Muscle layer of duodenum (tissue), 2 donors: Measurements from ENCODE around the gene ZNF438.

Source experiments
- H3K27ac ChIP-seq: one replicate; pipeline ENCODE4 v1.7.0; 2013; ENCODE audit warnings: mild to moderate bottlenecking, low read length
- H3K27me3 ChIP-seq: one replicate; pipeline ENCODE4 v1.7.0; 2013; ENCODE audit warnings: low read depth, mild to moderate bottlenecking, control low read depth, low read length
- H3K36me3 ChIP-seq, 2 donors: one replicate each; pipeline ENCODE4 v1.7.0; 2013; ENCODE audit warnings: low read length in 2 of 2, control low read depth in 1 of 2, mild to moderate bottlenecking in 1 of 2; ENCODE audit not compliant: insufficient read depth in 2 of 2, control insufficient read depth in 1 of 2
- H3K4me1 ChIP-seq, 2 donors: one replicate each; pipeline ENCODE4 v1.7.0; 2013; ENCODE audit warnings: low read length in 2 of 2, mild to moderate bottlenecking in 2 of 2, control low read depth in 1 of 2, moderate library complexity in 1 of 2; ENCODE audit not compliant: insufficient read depth in 2 of 2, control insufficient read depth in 1 of 2
- H3K4me3 ChIP-seq, 2 donors: one replicate each; pipeline ENCODE4 v1.7.0; 2013; ENCODE audit warnings: low read length in 2 of 2, low read depth in 1 of 2, mild to moderate bottlenecking in 1 of 2
- H3K9me3 ChIP-seq, 2 donors: one replicate each; pipeline ENCODE4 v1.7.0; 2013; ENCODE audit warnings: low read length in 2 of 2, control low read depth in 1 of 2, mild to moderate bottlenecking in 1 of 2; ENCODE audit not compliant: control insufficient read depth in 1 of 2
- donor health status: healthy.

ZNF438 gene

DNA sequence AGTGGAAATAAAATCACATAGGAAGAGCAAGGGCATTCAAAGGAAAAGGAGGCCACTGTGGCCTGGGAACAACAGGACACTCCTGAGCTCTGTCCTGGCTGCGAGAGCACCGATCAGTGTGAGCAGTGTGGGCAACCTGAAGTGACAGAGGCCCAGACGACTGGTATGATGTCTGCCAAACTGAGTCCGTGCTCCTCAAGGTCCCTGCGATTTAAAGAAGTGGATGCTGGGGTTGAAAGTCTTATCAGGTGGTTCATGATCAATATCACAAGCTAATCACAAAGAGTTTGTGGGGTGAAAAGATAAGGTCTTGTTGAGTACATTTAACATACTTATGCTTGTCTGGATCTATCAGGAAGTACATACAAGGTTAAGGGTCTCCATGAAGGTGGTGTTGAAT is 176.5 kb downstream of the ZNF438 start:
- no peaks in the 10 kb centered on the region for H3K27me3 ChIP-seq
- no peaks in the 10 kb centered on the region for H3K9me3 ChIP-seq
- H3K4me3 ChIP-seq: no peak overlapping the region
- H3K36me3 ChIP-seq: no peaks in the 10 kb centered on the region
- no peak overlapping the region for H3K27ac ChIP-seq
- peaks cover 0 to 5% of the 10 kb centered on the region in 2 donors for H3K4me1 ChIP-seq

DNA sequence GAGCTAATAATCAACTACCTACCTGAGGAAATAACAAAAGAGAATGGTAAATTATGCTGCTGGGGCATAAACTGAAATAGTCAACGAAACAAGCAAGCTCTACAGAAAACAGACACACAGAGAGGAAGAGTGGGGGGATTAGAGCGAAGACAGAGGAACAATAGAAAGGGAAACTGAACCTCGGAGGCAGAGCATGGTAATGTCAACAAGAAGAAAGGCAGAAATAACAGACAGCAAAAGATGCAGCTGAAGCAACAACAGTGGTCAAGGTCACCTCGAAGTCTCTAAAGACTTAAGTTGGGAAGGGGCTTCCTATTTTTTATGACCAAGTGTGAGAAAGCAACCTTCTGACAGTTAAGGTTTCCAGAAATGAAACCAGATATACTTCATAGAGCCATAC is 177.0 kb downstream of the ZNF438 start:
- Histone ChIP-seq H3K36me3 (peaks cover under 1 to 1% of the 10 kb centered on the region in 2 donors), H3K4me1 (peaks cover 0 to 5% of the 10 kb centered on the region in 2 donors), H3K27me3 (no peaks in the 10 kb centered on the region), H3K9me3 (no peaks in the 10 kb centered on the region), H3K4me3 (no peak overlapping the region), H3K27ac (no peak overlapping the region)

- Histone ChIP-seq H3K27me3 (no peaks in the 10 kb centered on the region), H3K27ac (no peak overlapping the region), H3K9me3 (no peaks in the 10 kb centered on the region), H3K4me3 (no peak overlapping the region), H3K4me1 (peaks cover 0 to 5% of the 10 kb centered on the region in 2 donors), H3K36me3 (peaks cover 13 to 15% of the 10 kb centered on the region in 2 donors)
Measured at GRCh38 chr10:30853066-30853465, 178.6 kb downstream of the ZNF438 start.

DNA sequence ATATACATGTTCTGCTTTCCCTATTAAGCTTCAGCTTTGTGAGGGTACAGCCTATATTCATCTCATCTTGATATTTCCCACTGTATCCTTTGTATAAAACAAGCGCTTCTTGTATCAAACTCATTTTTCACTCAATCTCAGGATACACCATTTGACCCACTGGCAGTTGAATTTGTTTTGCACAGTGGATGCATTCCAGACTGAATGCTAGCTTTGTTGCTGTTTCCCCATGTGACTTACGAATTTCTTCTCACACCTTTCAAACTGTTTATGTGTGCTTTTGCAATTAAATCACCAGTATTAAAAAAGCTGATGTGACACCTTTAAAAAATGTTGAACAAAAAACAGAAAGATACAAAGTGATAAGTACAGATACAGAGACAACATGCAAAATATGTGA is 180.9 kb downstream of the ZNF438 start:
- Histone ChIP-seq H3K9me3 (no peaks in the 10 kb centered on the region), H3K4me1 (no peaks in the 10 kb centered on the region), H3K4me3 (no peak overlapping the region), H3K27ac (no peak overlapping the region), H3K27me3 (no peaks in the 10 kb centered on the region), H3K36me3 (peaks cover 13 to 15% of the 10 kb centered on the region in 2 donors)

DNA sequence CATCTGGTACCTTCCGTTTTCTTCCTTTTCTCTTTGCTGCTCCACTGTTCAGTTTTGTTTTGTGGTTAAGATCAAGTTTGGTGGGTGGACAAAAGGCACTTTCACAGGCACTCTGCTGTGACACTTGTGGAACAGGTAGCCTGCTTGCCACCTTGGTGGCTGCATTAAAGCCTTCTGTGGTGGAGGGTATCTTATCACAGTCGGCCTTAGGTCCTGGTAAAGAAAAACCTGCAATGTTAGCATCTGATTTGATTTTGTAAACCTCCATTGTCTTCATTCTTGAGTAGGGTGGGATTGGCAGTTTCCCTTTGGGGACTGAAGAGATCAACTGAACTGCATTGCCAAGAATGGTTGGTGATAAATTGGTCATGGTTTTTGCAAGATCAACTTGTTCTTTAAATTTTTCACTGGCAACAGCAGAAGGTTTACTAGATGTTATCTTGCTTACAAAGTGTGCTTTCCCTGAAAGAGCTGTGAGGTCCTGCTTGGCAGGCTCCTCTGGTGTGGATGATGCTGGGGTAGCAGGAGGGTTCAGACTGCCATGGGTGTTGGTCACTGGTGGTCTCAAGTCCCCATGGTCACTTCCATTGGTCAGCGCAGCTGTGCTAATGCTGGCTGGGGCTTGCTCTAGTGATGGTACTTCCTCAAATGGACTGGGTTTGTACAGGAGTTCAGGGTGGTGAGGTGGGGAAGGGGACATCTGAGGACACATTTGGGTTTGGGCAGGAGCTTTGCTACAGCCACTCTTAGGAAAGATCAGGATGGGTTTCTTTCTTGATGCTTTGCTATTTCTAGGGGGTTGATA is 182.2 kb downstream of the ZNF438 start:
- H3K36me3 ChIP-seq: peaks cover 17 to 22% of the 10 kb centered on the region in 2 donors

DNA sequence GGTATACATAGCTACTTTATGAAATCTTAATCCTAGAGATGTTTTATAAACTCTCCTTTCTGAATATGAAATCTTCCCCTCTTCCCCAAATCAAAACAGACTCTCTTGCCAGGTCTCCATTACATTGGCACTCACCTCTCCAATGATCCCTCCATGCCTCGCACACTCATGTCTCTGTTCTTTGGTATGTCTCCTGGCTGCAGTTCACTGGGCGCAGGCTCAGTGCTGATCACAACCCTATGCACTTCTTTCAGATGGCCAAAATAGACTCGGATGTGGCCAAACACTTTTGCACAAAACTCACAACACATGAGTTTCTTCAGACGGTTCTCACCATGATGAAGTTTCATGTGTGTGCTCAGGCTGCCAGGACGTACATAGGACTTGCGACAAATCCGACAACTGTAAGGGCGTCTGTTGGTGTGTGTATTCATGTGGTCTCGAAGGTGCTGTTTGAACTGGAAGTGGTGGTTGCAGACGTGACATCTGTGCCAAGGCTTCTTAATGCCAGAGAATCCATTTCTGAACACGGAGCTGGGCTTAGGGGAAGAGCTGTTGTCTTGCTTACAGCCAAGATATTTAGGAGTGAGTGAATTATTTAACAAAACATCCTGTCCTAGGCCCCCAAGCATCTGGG is 183.2 kb downstream of the ZNF438 start:
- H3K36me3 ChIP-seq: peaks cover 17 to 22% of the 10 kb centered on the region in 2 donors
- H3K27me3 ChIP-seq: no peaks in the 10 kb centered on the region
- H3K4me1 ChIP-seq: no peaks in the 10 kb centered on the region
- no peak overlapping the region for H3K27ac ChIP-seq
- no peaks in the 10 kb centered on the region for H3K9me3 ChIP-seq
- no peak overlapping the region for H3K4me3 ChIP-seq

More for the DNA sequence above, 182.2 kb downstream of the ZNF438 start:
- Histone ChIP-seq H3K4me3 (no peak overlapping the region), H3K27me3 (no peaks in the 10 kb centered on the region), H3K27ac (no peak overlapping the region), H3K9me3 (no peaks in the 10 kb centered on the region), H3K4me1 (no peaks in the 10 kb centered on the region)

- no peak overlapping the region for H3K4me3 ChIP-seq
Measured at GRCh38 chr10:30847642-30848041, 184.0 kb downstream of the ZNF438 start.

DNA sequence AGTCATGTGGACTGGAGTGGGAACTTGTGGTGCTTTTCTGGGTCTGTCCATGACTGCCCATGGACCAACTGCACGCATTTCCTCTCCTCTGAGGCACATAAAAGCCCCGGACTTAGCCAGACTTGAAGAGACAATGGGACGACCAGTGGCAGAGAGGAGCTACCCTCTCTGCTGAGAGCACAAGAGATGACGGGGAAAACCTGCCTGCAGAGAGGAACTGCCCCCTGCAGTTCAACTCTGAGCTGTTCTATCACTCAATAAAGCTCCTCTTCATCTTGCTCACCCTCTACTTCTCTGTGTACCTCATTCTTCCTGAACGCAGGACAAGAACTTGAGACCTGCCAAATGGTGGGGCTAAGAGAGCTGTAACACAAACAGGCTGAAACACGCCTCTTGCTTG is 184.5 kb downstream of the ZNF438 start:
- H3K4me3 ChIP-seq: no peak overlapping the region
- H3K27me3 ChIP-seq: no peaks in the 10 kb centered on the region
- no peaks in the 10 kb centered on the region for H3K4me1 ChIP-seq
- no peaks in the 10 kb centered on the region for H3K9me3 ChIP-seq
- no peak overlapping the region for H3K27ac ChIP-seq
- H3K36me3 ChIP-seq: peaks cover 17 to 22% of the 10 kb centered on the region in 2 donors

More at GRCh38 chr10:30847642-30848041, 184.0 kb downstream of the ZNF438 start:
- H3K36me3 ChIP-seq: peaks cover 17 to 22% of the 10 kb centered on the region in 2 donors
- no peaks in the 10 kb centered on the region for H3K4me1 ChIP-seq
- H3K27ac ChIP-seq: no peak overlapping the region
- H3K9me3 ChIP-seq: no peaks in the 10 kb centered on the region
- no peaks in the 10 kb centered on the region for H3K27me3 ChIP-seq

DNA sequence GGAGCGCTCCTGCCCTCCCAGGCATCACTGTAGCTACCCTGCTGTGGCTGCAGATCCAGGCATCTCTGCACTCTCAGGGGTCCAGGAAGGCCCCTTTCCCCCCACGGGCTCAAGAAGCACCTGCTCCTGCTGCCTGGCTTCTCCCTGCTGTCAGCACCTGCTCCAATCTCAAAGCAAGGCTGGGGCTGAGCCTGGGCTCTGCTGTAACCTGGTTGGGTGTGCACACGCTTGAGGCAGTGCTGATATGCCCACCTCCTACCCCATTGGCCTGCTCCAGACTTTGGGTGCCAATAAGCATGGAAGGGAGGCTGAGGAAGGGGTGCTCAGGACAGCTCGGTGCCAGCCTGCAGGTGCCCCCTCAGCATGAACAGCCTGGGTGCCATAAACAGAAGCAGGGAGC is 185.0 kb downstream of the ZNF438 start:
- no peak overlapping the region for H3K27ac ChIP-seq
- no peaks in the 10 kb centered on the region for H3K9me3 ChIP-seq
- H3K27me3 ChIP-seq: no peaks in the 10 kb centered on the region
- no peaks in the 10 kb centered on the region for H3K4me1 ChIP-seq
- H3K36me3 ChIP-seq: peaks cover 17 to 22% of the 10 kb centered on the region in 2 donors
- H3K4me3 ChIP-seq: no peak overlapping the region

DNA sequence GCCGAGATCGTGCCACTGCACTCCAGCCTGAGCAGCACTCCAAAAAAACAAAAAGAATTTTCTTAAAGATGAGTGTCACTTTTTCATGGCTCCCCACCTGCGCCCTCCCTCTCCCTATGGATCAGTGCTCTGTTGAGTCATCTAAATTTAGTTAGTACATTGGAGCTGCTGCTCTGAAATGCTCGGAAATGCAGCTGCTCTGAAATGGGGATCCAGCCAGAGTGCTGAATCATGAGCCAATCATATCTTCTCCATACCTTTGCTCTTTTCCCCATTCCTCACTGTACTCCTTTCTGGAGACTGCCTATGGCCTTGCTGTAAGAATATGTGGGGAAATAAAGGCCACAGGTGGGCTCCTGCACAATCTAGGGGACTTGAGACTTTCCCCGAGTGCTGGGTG is 188.8 kb downstream of the ZNF438 start:
- Histone ChIP-seq H3K36me3 (peaks cover 3 to 7% of the 10 kb centered on the region in 2 donors), H3K4me3 (no peak overlapping the region), H3K9me3 (no peaks in the 10 kb centered on the region), H3K27me3 (no peaks in the 10 kb centered on the region), H3K4me1 (no peaks in the 10 kb centered on the region), H3K27ac (no peak overlapping the region)

DNA sequence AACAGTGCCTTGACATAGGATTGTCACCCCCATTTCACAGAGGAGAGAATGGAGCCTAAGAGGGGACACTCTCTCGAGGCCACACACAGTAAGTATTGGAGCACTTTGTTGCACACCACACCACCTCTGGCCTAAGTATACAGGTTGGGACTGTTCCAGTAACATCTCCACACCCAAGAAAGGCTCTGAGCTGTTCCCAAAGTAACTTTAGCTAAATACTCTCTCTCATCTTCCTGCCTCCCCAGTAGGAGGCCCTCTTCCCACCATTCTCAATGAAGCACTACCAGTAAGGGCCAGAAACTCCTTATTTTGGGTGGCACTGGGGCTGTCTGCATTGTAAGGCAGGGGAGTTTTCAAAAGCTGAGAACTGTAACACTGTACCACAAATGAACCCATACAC is 189.5 kb downstream of the ZNF438 start:
- no peaks in the 10 kb centered on the region for H3K9me3 ChIP-seq
- peaks cover 3 to 7% of the 10 kb centered on the region in 2 donors for H3K36me3 ChIP-seq
- no peaks in the 10 kb centered on the region for H3K4me1 ChIP-seq
- H3K27ac ChIP-seq: no peak overlapping the region
- H3K27me3 ChIP-seq: no peaks in the 10 kb centered on the region
- no peak overlapping the region for H3K4me3 ChIP-seq
